HL-60/S4 treated with phorbol 12-myristate 13-acetate at 8.2 ng/mL for 4 days and 3 days (cell line): ENCODE results near the gene GALNT18.

ENCODE experiments used
- in situ Hi-C: fragments of 300-500 bp; cut with MboI; formaldehyde crosslinking; loops from 2 replicates; pipeline ENCODE4 v1.15.0; 2022; ENCODE audit warnings: low sequenced_read_pairs

Gene GALNT18

GRCh38 chr11:11394241-11394640 is 227.6 kb downstream of the GALNT18 start:
- in situ Hi-C loops = no loop called here

DNA sequence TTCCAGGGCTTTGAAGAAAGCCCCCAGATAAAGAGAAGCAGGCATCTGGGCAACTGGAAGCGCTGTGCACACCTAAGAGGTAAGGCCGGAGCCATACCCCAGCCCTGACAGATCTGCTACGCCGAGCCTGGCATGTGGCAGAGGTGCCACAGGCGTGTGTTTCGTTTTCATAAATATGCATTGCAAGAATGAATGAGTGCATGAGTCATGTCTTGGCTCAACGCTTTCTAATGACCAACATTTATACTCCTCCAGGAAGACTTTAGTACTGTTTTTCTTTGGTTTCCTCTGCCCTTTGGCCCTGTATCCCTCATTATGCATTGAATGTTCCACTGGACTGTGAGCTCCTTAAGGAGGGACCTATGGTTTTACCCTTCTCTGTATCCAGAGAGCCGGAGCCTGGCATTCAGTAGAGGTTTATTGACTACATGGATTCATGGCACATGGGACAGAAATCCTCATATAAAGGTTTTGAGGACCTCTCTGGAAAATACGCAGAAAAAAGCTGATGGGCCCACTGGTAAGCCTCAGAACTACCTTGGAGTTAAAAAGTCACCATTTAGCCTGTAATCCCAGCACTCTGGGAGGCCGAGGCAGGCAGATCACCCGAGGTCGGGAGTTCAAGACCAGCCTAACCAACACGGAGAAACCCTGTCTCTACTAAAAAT is 229.9 kb downstream of the GALNT18 start:
- in situ Hi-C loops = no loop called here

- in situ Hi-C loops = no loop called here
Measured at GRCh38 chr11:11391169-11391568, 230.6 kb downstream of the GALNT18 start.

- in situ Hi-C loops = no loop called here
Measured at GRCh38 chr11:11390068-11390771, 231.6 kb downstream of the GALNT18 start.

GRCh38 chr11:11389238-11389637 is 232.6 kb downstream of the GALNT18 start:
- in situ Hi-C loops = no loop called here

DNA sequence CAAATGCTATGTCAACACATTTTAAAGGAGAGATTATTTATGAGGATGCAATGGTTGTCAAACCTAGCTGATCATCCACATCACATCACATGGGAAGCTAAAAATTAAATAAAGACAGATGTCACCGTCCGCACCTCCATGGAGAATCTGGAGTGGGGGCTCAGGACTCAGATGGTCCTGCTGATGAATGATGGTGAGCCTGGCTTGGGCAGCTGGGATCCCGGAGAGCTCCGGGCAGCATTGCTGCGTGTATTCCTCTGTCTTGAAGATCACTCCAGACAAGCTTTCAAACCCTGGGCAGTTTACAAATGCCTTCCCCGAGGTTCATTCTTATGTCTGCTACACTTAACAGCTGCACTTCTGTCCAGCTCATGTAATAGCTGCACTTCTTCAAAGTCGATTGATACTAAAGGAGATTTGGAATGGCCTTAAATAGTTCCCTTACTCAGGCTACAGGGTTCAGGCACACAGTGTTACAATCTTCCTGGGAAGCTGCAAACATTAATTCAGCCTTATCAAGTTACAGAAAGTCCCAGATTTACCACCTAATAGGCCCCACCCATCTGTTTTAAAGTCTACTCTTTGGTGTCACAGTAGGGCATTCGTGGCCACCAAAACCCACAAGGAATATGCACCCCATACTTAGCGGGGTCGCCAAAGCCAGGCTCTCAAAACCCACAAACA is 234.0 kb downstream of the GALNT18 start:
- in situ Hi-C loops = no loop called here

- in situ Hi-C loops = no loop called here
Measured at GRCh38 chr11:11387207-11387606, 234.6 kb downstream of the GALNT18 start.

DNA sequence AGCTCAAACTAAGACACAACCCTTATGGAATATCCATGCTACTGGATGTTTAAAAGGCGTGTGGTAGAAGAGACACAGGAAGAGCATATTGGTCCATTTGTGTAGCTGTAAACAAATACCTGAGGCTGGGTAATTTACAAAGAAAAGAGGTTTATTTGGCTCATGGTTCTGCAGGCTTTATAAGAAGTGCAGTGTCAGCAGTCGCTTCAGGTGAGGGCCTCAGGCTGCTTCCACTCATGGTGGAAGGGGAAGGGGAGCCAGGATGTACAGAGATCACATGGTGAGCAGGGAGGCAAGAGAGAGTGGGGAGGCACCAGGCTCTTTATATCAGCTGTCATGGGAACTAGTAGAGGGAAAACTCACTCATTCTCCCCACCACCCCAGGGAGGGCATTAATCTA is 237.0 kb downstream of the GALNT18 start:
- in situ Hi-C loops = no loop called here

DNA sequence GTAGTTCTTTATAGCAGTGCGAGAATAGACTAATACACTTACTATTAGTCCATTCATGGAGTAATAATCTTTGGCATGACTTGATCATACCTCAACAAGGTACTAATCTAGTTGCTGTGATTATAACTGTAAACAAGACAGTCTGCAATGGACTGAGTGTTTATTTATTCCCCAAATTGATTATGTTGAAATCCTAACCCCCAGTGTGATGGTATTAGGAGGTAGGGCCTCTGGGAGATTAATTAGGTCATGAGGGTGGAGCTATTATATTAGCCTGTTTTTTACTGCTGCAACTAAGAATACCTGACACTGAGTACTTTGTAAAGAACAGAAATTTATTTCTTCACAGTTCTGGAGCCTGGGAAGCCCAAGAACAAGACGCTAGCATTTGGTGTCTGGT is 237.8 kb downstream of the GALNT18 start:
- in situ Hi-C loops = no loop called here

DNA sequence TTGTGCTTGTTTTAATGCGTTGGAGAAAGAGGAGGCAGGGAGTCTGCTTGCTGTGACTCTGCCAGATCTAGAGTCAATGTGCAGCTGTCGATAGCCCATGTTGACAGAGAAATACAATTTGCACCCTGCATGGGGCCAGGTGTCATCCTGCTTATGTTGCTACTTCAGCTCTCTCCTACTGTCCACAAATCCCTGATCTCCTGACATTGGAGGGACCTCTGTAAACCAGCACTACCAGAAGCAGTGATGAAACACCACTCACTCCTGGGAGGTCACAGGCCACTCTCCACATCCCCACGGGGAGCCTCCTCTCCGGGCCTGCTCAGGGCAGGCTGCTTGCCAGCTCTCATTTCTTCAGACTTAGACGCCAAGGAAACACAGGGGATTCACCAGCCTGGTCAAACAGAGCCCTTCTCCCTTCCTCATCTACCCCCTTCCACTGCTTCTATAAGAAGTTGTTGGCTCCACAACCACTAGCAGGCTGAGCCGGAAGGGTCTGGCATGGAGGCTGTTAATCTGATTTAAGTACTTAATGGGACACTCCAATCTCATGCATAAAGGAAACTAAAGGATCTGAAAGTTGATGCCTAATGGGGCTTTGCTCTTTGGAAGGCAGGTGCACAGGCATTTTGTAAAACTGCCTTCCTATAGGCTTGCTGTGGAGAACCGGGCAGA is 238.8 kb downstream of the GALNT18 start:
- in situ Hi-C loops = no loop called here

GRCh38 chr11:11381471-11382105 is 240.2 kb downstream of the GALNT18 start:
- in situ Hi-C loops = no loop called here

DNA sequence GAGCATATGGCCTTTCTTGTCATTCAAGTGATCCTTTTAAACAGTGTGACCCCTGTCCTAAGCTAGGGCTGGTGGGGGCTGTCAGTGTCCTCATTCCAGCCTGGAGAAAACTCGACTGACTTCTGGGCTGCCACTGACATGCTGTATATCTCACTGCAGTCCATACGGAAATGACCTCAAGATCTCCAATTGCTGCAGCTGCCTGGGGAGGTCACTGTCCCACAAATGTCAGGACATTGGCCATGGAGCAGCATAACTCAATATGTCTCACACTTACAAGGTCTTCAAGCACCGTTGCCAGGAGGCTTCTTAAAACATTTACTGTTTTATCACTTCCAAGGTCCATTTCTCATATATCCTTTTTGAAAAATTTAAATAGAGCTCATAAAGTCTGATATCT is 240.9 kb downstream of the GALNT18 start:
- in situ Hi-C loops = no loop called here

DNA sequence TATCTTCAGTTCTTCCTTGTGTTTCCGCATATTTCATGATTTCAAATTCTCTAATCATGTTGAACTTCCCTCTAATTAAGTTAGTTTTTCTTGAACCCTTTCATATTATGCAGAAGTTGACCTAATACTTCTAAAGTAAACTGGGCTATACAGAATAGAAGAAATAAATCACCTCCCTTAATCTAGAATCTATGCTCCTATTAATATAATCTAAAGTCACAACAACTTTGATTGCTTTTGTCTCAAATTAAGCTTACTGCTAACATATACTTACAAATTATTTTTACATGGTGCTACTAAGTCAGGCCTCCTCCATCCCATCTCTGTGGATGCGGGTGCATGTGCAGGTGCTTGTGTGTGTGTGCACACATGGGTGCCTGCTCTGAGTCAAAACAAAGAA is 241.5 kb downstream of the GALNT18 start:
- in situ Hi-C loops = no loop called here

DNA sequence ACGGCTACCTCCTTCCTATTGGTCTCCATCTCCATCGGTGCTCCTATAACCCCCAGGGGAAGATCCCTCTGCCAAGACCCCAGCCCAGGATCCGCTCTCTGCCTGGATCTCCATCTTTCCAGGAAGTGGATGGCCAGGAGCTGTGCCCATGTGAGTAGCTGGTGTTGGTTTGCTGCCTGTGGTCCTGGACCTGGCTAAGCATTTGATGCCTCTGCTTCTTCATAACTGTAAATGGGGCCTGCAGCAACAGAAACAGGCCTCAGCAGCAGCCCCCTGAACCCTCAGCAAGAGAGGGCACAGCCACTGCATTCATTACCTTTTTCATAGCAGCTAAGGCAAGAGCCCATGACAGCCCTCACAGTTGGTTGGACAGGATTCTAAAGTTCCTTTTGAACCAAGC is 242.1 kb downstream of the GALNT18 start:
- in situ Hi-C loops = no loop called here

- in situ Hi-C loops = no loop called here
Measured at GRCh38 chr11:11378184-11378940, 243.4 kb downstream of the GALNT18 start.

- in situ Hi-C loops = no loop called here
Measured at GRCh38 chr11:11374358-11375148, 247.3 kb downstream of the GALNT18 start.

GRCh38 chr11:11373934-11374333 is 247.9 kb downstream of the GALNT18 start:
- in situ Hi-C loops = no loop called here

- in situ Hi-C loops = no loop called here
Measured at GRCh38 chr11:11372461-11372860, 249.3 kb downstream of the GALNT18 start.

- in situ Hi-C loops = no loop called here
Measured at GRCh38 chr11:11370962-11371303, 250.9 kb downstream of the GALNT18 start.
